Measurements from ENCODE around the gene CYP24A1.
A peak's percentile ranks its signal among the peaks of the same experiment; 100 is the strongest.

Gene CYP24A1

DNA sequence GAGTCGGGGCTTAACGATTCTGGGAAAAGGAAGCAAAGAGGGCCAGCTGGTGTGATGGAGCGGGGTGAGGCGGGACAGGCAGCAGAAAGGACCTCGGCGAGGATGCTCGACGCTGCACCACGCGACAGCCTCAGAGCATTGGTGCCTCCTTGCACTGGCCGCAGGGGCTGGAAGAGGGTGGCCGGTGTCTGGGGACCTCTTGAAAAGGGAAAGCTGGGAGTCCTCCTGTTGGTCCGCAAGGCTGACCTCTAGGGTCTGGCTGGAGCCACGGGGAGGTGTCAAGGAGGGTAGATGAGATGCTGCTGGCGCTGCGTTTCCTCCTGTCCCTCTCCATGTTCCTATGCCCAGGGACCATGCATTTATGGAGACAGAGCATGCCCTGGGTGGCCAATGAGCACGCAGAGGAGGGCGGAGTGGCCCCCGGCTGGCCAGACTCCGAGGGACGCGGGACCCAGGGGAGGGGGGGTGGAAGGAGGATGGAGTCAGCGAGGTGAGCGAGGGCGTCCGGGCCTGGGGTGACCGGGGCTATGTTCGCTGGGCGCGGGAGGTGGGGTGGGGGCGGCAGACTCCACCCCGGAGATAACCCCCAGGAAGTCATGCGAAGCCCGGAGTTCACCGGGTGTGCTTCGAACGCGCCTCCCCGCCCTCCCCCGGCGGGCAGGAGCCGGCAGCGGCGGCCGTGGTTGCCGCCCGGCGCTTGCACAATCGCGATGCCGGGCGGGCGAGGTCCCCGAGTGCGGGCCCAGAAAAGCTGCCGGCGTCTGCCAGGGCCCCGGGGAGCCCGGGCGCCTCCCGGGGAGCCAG, at the start of gene CYP24A1:
Gene CYP24A1, minus strand, starts transcription at position 334 of the 804 bp plus-strand sequence. CDS start 407 bp downstream, outside the sequence.
- DNase-seq (ENCODE audit: low read depth) = no peak

DNA sequence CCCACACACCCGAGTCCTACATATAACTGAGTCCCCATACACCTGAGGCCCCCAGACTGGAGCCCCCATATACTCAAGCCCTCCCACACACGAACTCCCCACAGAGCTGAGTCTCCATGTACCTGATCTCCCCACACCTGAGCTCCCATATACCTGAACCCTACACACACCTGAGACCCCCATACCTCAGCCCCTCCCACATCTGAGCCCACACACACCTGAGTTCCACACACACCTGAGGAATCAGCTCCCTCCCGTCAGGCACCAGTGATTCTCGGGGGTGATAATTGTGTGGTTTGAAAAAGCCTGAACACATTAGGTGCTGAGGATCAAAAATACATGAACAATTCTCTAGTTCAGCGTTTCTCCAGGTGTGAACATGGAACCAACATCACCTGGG, 49.5 kb upstream of the CYP24A1 start:
- no peak for DNase-seq (ENCODE audit: low read depth)

DNA sequence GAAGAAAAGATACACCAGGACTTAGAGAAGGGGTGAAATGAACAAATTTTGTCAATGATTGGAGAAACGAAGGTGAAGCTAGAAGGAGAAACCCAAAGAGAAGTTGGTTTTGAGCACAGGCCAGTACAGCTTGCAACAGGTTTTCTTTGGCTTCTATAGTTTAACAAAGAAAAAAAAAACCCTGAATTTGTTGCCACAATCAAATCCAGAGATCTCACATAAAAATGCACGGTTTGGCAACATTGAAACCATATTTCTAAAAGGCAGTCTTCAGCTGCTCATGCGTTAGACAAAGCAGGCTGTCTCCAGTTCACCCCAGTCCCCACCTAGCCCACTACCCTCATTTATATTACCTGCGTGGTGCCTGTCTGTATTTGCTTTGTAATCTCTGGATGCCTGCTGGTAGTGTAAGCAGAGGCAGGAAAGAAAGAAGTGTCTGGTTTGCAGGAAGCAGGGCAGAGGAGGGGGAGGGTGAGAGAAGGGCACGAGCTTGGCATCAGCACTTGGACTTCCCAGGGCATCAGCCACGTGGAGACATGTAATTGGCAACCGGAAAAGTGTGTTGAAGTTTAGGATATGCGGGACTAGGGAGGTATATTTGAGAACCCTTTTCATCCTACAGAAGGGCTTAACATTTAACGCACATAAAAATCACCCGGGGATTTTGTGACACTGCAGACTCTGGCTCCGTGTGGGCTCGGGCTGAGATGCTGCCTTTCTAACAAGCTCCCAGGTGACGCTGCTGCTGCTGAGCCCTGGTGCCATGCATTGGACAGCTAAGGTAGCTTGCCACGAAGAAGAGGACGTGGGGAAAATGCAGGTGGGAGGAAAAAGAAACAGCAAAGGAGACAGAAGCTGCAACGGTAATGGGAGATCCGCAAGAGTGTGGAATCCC, 48.5 kb upstream of the CYP24A1 start:
- DNase-seq (ENCODE audit: low read depth) = no peak

DNA sequence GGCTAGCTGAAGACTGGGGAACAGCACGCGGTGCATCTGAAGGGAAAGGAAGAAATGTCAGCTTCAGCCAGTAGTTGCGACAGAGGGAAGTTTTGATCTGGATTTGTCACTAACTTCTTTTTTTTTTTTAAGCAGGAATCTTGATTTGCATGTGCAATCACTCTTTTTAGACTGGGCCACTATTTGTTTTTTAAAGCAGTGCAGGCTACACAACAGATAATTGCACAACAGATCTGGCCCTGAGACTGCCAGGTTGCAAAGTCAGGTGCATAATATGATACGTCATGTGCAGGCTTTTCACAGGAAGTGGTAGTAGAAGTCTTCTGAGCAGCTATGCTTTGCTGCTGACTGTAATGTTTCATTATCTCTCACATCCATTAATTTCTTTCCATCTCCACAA, 47.6 kb upstream of the CYP24A1 start:
- no peak for DNase-seq (ENCODE audit: low read depth)

DNA sequence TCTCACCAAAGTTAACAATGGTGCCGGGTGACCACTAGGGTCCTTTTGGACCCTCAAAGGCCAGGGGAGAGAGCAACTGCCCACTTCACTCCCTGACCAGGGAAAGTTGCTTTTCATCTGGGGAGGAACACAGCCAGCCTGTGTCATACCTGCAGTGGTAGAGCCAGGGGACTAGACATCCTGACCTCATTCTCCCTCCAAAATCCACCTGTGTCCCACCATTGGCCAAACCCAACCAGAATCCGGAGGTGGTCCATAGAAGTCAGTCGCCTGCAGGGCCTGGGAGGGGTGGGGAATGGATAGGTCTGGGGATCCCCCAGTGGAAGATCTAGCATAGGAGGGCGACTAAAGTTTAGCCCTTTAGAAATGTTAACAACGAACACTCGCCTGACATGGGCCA, 46.9 kb upstream of the CYP24A1 start:
- no peak for DNase-seq (ENCODE audit: low read depth)

DNA sequence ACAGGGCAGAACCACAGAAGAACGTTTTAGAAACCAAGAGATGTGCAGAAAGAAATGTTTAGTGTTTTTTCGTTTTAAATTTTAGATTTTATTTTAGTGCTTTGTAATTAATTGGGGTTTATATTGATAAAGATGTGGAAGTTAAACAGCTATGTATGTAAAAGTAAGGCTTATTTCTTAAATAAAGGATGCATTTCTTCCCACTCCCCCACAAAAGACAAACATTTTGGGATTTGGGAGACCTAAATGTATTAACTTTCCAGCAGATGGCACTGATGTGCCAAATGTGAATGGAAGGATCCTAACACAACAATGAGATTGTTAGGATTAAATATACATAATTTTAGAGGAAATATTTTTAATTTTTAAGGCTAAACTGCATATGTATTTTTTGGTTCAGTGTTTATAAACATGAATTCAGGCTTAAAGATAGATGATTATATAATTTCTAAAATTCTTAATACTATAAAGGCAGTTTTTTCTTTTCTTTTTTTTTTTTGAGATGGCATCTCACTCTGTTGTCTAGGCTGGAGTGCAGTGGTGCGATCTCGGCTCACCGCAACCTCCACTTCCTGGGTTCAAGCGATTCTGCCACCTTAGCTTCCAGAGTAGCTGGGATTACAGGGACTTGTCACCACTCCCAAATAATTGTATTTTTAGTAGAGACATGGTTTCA, 46.1 kb upstream of the CYP24A1 start:
- DNase-seq (ENCODE audit: low read depth) = no peak

DNA sequence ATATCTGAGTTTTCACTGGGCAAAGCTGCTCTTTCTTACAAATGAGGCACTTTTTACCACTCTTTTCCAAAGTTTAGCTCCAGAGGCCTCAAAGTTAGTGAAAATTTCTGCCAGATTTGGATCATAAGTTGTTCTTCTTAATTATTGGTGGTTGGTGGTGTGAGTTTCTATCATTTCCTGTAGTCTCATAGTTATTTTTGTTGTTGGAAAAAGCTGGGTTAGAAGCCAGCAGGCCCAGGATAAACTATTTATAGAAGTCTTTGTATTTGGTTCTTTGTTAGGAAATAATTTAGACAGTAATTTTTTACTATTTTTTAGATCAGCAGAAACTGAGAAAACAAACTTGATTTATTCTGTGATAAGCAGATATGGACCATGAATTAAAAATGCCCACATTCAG, 44.7 kb upstream of the CYP24A1 start:
- no peak for DNase-seq (ENCODE audit: low read depth)

DNA sequence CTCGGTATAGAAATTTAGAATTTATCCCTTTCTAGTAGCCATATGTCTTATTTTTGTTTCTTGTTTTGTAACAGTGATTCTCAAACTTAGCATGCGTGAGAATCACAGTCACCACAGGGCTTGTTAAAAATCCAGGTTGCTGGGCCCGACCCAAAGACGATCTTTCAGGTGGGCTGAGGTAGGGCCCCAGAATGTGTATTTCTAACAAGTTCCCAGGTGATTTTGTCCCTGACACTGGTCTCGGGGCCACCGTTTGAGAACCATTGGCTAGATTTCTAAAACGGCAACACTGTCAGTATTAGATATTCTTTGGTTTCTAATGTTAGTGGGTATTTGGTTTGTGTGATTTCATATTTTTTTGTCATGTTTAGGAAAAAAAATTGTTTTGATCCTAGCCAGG, 44.0 kb upstream of the CYP24A1 start:
- DNase-seq (ENCODE audit: low read depth) = no peak

DNA sequence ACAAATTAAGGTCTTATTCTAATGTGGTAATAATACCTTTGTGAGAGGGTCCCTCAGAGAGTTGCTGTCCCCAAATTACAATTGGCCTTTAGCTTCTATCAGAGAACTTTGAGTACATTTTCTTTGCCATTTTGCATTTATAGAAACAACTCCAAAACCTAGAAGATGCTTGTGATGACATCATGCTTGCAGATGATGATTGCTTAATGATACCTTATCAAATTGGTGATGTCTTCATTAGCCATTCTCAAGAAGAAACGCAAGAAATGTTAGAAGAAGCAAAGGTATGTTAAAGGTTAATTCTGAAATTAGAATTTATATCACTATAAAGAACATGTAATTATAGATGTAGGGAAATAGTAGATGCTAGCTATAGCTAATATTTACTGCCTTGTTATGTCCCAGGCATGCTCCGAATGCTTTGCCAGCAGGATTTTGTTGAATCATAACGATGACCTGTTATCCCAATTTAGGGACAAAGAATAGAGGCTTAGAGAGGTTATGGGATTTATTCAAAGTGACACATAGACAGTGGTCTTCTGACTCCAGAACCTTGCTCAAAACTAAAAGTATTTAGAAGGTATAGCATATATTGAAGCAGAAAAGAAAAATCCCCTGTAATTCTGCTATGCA, 41.5 kb upstream of the CYP24A1 start:
- DNase-seq (ENCODE audit: low read depth) = no peak

DNA sequence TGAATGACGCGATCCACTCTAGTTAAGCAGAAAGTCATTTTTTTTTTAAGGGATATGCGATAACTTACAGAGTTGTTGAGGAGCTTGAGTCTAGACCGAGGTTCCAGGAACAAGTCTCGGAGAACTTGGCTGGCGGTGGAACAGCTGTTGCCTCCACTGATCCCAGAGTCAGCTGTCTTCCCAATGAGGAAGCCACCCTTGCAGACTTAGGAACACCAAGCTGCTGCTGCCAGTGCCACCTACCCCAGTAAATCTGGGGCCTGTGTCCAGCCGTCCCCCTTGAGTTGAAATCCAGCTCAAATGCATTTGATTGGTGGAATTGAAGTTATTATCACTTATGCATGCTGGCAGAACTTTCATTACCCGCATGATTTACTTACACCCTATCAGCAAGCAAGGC, 40.8 kb upstream of the CYP24A1 start:
- DNase-seq (ENCODE audit: low read depth) = no peak

DNA sequence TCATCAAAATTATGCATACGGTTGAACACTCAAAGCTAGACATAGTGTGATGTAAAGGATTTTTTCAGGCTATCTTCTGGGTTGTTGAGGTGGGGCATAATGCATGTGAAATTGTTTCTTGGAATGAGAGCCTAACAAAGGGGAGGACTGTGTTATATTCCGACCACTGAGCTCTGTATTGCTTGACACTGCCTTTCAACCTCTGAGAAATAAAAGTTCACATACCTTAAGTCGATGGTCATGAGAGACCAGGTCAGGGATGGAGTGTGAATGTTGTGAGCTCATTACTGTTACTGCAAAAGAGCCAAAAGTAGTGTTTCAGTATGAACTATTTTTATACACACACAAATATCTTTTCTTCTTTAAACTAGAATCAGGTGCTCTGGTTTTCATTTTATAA, 39.1 kb upstream of the CYP24A1 start:
- DNase-seq (ENCODE audit: low read depth) = no peak

DNA sequence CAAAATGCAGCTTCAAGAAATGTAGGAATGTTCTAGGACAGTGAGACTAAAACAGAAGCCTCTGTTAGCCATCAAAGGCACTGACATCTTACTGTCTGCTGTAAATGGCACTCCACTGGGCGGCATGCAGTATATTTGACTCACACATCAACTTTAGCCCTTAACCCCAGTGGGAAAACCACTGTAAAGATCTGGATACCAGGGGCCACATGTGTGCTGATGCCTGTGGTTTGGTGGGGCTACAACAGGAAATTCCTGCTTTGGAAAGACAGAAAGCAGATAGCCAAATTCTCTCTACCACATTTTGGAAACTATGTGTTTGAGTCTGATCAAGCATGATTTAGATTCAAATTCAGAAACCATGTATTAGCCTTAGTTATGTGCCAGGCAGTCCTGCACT, 38.4 kb upstream of the CYP24A1 start:
- no peak for DNase-seq (ENCODE audit: low read depth)

DNA sequence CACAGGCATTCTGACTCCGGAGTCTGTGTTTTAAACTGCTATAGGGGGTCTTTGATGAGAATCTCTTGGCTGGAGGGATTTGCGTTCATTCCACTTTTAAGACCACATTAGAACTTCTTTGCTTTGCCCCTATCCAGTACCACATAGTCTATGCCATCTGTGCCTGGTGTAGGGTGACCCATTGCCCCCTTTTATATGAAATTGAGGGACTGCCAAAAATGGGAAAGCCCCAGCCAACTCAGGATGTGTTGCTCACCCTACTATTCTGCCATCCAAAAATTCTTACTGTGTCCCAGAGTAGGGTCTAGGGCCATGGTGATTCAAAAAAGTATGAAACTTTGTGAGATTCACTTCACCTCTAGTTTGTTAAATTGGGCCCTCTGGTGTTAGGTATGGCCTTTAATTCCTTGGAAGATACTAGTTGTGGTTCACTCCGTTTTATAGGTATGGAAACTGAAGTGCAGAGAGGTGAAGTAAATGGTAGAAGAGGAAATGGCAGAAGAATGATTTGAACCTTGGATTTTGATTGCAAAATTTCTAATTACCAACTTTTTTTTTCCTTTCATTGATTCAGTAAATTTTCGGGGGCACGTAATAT, 35.5 kb upstream of the CYP24A1 start:
- no peak for DNase-seq (ENCODE audit: low read depth)

DNA sequence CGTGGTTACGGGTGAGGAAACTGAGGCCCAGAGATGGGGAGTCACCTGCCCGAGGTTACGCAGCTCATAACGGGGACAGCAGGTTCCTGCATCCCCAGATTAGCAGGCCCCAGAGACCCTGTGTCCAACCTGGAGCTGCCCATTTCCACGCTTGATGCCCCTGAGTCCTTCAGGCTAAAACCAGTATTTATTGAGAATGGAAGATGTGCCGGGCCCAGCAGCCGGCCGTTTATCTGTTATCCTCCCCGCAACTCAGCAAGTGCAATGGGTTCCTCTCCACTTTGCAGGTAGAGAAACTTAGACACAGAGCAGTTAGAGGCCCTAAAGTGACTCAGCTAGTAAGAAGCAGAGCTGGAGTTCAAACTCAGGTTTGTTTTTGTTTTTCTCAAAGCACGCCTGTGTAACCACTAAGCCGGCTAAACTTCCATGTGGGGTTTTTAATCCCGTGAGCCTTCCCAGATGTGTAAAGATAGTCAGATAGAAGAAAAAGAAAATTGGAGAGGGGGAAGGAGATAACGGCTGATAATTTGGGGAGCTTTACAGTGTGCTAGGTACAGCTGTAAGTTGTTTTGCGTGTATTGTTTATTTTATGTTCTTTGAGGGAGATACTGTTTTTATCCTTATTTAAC, 34.9 kb upstream of the CYP24A1 start:
- DNase-seq (ENCODE audit: low read depth) = no peak

DNA sequence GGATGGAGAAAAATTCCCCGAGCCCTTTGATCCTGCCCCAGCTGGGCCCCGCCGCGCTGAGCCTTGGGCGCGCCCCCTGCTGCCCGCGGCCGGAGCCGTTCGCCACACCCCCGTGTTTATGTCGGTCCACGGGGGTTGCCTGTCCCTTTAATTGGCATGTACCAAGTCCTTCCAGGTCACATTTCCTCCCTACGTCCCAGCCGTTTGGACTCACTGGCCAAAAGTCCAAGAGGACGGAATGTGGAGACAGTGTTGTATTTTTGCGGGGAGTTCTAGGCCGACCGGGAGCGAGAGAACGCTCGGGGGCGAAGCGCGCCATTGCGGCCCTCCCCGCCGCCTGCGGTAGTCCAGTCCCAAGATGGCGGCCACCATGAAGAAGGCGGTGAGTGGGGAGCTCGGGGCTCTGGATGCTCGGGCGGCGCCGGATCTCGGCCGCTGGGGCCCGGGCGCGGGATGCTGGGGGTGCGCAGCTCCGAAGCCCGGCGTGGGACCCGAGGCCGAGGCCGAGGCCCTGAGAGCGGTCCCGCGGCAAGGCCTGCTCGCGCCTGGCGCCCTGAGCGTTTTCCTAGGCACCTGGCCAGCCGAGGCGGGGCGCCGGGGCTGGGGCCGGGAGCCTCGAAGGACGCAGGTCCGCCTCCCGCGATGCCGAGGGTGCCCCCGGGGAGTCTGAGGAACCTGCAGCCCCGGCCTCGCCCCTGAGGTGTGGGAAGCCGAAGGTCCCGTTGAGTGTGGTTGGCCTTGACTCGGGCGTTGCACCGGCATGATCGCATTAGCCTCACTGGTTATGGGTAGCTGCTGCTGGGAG, 34.2 kb upstream of the CYP24A1 start, which contains the start of gene PFDN4:
Gene PFDN4, plus strand, starts transcription at position 345 of the 805 bp plus-strand sequence. Its CDS starts 14 bp downstream, at position 359.
- peak; percentile 64 for DNase-seq (ENCODE audit: low read depth)

DNA sequence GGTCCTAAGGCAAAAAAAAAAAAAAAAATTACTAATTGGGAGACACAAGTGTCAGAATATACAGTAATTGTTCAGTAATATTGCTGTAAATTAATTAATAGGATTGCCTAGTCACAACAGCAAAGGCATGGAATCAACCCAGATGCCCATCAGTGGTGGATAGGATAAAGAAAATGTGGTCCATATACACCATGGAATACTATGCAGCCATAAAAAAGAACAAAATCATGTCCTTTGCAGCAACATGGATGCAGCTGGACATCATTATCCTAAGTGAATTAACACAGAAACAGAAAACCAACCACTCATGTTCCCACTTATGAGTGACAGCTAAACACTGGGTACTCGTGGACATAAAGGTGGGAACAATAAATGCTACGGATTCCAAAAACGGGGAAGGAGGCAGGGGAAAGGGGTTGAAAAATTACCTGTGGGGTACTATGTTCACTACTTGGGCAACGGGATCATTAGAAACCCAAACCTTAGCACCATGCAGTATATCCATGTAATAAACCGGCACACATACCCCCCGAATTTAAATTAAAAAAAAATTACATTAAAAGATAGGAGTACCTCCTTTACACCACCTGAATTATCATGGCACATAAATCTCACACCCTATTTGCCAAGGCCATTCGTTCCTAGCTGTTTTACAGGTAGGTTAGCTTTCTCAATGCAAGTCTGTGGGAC, 33.4 kb upstream of the CYP24A1 start:
- no peak for DNase-seq (ENCODE audit: low read depth)

DNA sequence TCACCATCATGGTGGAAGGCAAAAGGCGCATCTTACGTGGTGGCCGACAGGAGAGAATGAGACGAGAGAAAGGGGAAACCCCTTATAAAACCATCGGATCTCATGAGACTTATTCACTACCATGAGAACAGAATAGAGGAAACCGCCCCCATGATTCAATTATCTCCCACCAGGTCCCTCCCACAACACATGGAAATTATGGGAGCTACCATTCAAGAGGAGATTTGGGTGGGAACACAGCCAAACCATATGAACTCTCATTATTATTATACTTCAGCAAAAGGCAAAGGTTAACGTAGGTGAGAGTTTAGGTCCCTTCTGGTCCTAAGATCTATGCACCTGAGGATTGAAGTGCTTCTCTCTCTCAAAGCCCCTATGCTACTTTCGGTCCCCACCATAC, 31.7 kb upstream of the CYP24A1 start:
- DNase-seq (ENCODE audit: low read depth) = no peak

DNA sequence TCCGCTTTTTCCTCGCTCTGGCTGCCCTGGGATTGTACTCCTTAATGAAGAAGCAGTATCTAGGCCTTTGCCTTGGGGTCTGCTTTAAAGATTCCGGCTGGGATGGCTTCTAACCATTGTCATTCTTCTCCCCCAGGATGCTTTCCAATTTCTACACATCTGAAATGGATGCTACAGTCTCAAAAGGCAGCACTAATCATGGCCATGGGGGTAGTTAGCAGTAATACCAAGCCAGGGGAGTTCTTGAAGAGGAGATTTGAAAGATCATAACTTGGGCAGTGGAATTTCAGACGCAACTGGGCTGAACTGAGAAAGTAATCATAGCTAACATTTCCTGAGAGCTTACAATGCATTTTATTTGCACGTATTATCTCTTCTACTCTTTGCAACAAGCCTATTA, 30.7 kb upstream of the CYP24A1 start:
- no peak for DNase-seq (ENCODE audit: low read depth)

DNA sequence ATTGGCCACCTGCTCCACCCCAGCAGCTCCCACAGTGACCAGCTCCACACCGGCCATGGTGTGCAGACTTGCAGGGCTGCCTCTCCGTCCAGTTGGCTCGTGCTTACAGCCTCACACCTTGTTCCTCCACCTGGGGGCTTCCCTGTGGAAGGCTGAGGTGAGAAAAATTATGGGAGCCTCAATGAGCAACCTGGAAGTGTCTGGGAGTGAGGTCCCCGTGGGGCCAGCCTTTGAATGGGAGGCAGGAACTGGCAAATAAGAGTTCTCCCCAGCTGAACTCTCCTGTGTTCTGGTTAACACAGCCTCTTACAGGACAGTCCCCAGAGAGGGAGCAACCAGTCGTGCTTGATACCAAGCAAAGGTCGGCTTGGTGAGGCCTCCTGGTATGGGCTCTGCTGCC, 30.3 kb upstream of the CYP24A1 start:
- no peak for DNase-seq (ENCODE audit: low read depth)

DNA sequence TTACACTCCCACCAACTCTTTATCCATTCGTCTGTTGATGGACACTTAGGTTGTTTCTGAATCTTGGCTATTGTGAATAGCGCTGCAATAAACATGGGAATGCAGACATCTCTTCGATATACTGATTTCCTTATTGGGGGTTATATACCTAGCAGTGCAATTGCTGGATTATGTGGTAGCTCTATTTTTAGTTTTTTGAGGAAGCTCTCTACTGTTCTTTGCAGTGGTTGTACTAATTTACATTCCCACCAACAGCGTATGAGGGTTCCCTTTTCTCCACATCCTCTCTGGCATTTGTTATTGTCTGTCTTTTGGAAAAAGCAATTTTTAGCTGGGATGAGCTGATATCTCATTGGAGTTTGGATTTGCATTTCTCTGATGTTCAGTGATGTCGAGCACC, 29.5 kb upstream of the CYP24A1 start:
- no peak for DNase-seq (ENCODE audit: low read depth)
